GM23248 (cell line): ENCODE data around the gene MAP3K10. TPM values are rescaled to one million over a fixed set of nuclear protein-coding genes. Genes with fewer than 3 reads are reported as not detected.

Experiments used
- DNase-seq: peaks from one replicate; pipeline ENCODE4 v3.0.0-alpha.2; 2015
- H2AFZ ChIP-seq: fragments of 200-600 bp; sonication (generic); 2 replicates; pipeline ENCODE4 v1.6.1; 2016; ENCODE audit warnings: antibody characterized with exemption
- H3F3A ChIP-seq: fragments of 200-600 bp; sonication (generic); 2 replicates; pipeline ENCODE4 v1.6.1; 2016; ENCODE audit warnings: mild to moderate bottlenecking, antibody characterized with exemption, mixed run types; ENCODE audit not compliant: insufficient read depth
- H3K27ac ChIP-seq: fragments of 200-600 bp; sonication (generic); 2 replicates; pipeline ENCODE4 v1.5.1; 2016; ENCODE audit warnings: mild to moderate bottlenecking
- H3K27me3 ChIP-seq: fragments of 200-600 bp; sonication (generic); replicated peaks from 2 replicates; pipeline ENCODE4 v1.6.1; 2016; ENCODE audit warnings: mild to moderate bottlenecking; ENCODE audit not compliant: insufficient read depth
- H3K36me3 ChIP-seq: fragments of 200-600 bp; sonication (generic); 2 replicates; pipeline ENCODE4 v1.6.1; 2016; ENCODE audit warnings: low read depth, mild to moderate bottlenecking
- H3K4me1 ChIP-seq: fragments of 200-600 bp; sonication (generic); 2 replicates; pipeline ENCODE4 v1.6.1; 2016; ENCODE audit warnings: mild to moderate bottlenecking; ENCODE audit not compliant: insufficient read depth
- H3K4me2 ChIP-seq: fragments of 200-600 bp; sonication (generic); one replicate; pipeline ENCODE4 v1.6.1; 2016; ENCODE audit warnings: mild to moderate bottlenecking; ENCODE audit not compliant: unreplicated experiment
- H3K4me3 ChIP-seq: fragments of 200-600 bp; sonication (generic); 2 replicates; pipeline ENCODE4 v1.5.1; 2016; ENCODE audit warnings: mild to moderate bottlenecking
- H3K79me2 ChIP-seq: fragments of 200-600 bp; sonication (generic); 2 replicates; pipeline ENCODE4 v1.6.1; 2016; ENCODE audit warnings: mild to moderate bottlenecking; ENCODE audit not compliant: insufficient read depth
- H3K9ac ChIP-seq: fragments of 200-600 bp; sonication (generic); 2 replicates; pipeline ENCODE4 v1.6.1; 2016; ENCODE audit warnings: mild to moderate bottlenecking
- H3K9me2 ChIP-seq: fragments of 200-600 bp; sonication (generic); 2 replicates; pipeline ENCODE4 v1.6.1; 2016; ENCODE audit warnings: mixed run types, mild to moderate bottlenecking, moderate library complexity; ENCODE audit not compliant: insufficient read depth
- H3K9me3 ChIP-seq: fragments of 200-600 bp; sonication (generic); one replicate; pipeline ENCODE4 v1.6.1; 2017; ENCODE audit warnings: low read depth
- H4K20me1 ChIP-seq: fragments of 200-600 bp; sonication (generic); 2 replicates; pipeline ENCODE4 v1.6.0; 2016; ENCODE audit not compliant: insufficient read depth
- EZH2 ChIP-seq: fragments of 200-600 bp; sonication (generic); IDR thresholded peaks from 2 replicates; pipeline ENCODE4 v1.6.1; 2018; ENCODE audit warnings: antibody characterized with exemption, mild to moderate bottlenecking; ENCODE audit not compliant: insufficient read depth, poor library complexity, severe bottlenecking
- EZH2phosphoT487 ChIP-seq: fragments of 200-600 bp; sonication (generic); IDR thresholded peaks from 2 replicates; pipeline ENCODE4 v1.6.1; 2018; ENCODE audit warnings: antibody characterized with exemption, moderate library complexity, mild to moderate bottlenecking, low read depth; ENCODE audit not compliant: insufficient read depth
- WGBS, 2 experiments: methylation state at CpG; one replicate each; pipeline ENCODE4 v1.1.6; 2015 to 2017; ENCODE audit warnings: low lambda C conversion rate in 2 of 2, low coverage in 1 of 2; ENCODE audit errors: missing lambda C conversion rate in 2 of 2; 5-methylcytosine and 5-hydroxymethylcytosine counted together
- in situ Hi-C: fragments of 300-500 bp; cut with MboI; formaldehyde crosslinking; loops from 2 replicates; pipeline ENCODE4 v1.15.0; 2020
- polyA plus RNA-seq: library from polyadenylated mRNA; unstranded; fragments of >200 nt; fragmentation: Nextera tagmentation; extraction: Ambion mirVana; gene quantifications from 2 replicates; pipeline ENCODE4 v1.2.1, GENCODE V29; 2016
- total RNA-seq: library from RNA; depleted of rRNA; stranded (reverse); fragments of >200 nt; shearing (Covaris generic); gene quantifications from 2 replicates; pipeline ENCODE4 v1.2.3, GENCODE V29; 2014

MAP3K10 gene
- total and polyA plus RNA-seq, 2 experiments from 2014 or later: 1.8 to 13.1 TPM

- Histone ChIP-seq H4K20me1 (no peaks in the 10 kb centered on the region), H3K79me2 (no peaks in the 10 kb centered on the region), H3K4me1 (peaks cover 28% of the 10 kb centered on the region), H3K4me2 (no peak overlapping the region), H3K9me2 (no peaks in the 10 kb centered on the region), H3K9me3 (no peaks in the 10 kb centered on the region), H2AFZ (no peak overlapping the region), H3K27me3 (no peaks in the 10 kb centered on the region), H3F3A (peaks cover 25% of the 10 kb centered on the region), H3K36me3 (no peaks in the 10 kb centered on the region), H3K27ac (no peak overlapping the region), H3K9ac (no peak overlapping the region), H3K4me3 (no peak overlapping the region)
- DNase-seq: no peak
- WGBS, 2 experiments: 93 to 94% methylated on average over 23 to 25 of the region's 25 CpGs
- TF ChIP-seq EZH2phosphoT487: no peak
- TF ChIP-seq EZH2: no peak
- in situ Hi-C loops: no loop called here
Observed at GRCh38 chr19:40232949-40233810, 42.0 kb downstream of the MAP3K10 start.

- H3K27me3 ChIP-seq: no peaks in the 10 kb centered on the region
- in situ Hi-C loops: no loop called here
- H3K9me3 ChIP-seq: no peaks in the 10 kb centered on the region
- DNase-seq: no peak
- H3K4me2 ChIP-seq: no peak overlapping the region
- WGBS, 2 experiments: 89 to 90% methylated on average over 16 to 19 of the region's 20 CpGs
- no peak overlapping the region for H3K27ac ChIP-seq
- H3K4me1 ChIP-seq: peaks cover 26% of the 10 kb centered on the region
- no peaks in the 10 kb centered on the region for H3K9me2 ChIP-seq
- H3K4me3 ChIP-seq: no peak overlapping the region
- no peaks in the 10 kb centered on the region for H3K36me3 ChIP-seq
- TF ChIP-seq EZH2phosphoT487 (no peak), EZH2 (no peak)
- no peak overlapping the region for H2AFZ ChIP-seq
- H3K79me2 ChIP-seq: no peaks in the 10 kb centered on the region
- H3K9ac ChIP-seq: no peak overlapping the region
- H4K20me1 ChIP-seq: no peaks in the 10 kb centered on the region
- peaks cover 25% of the 10 kb centered on the region for H3F3A ChIP-seq
Observed at GRCh38 chr19:40233811-40234389, 42.7 kb downstream of the MAP3K10 start.

- 86 to 91% methylated on average over 22 of the region's 22 CpGs for WGBS, 2 experiments
- Histone ChIP-seq H3K79me2 (no peaks in the 10 kb centered on the region), H3K9me2 (no peaks in the 10 kb centered on the region), H3K9ac (no peak overlapping the region), H3K4me3 (no peak overlapping the region), H3F3A (peaks cover 18% of the 10 kb centered on the region), H3K9me3 (no peaks in the 10 kb centered on the region), H2AFZ (no peak overlapping the region), H3K27me3 (no peaks in the 10 kb centered on the region), H4K20me1 (no peaks in the 10 kb centered on the region), H3K27ac (no peak overlapping the region), H3K36me3 (peaks cover 4% of the 10 kb centered on the region; the same call in 1 of the 2 replicates), H3K4me1 (peaks cover 18% of the 10 kb centered on the region), H3K4me2 (no peak overlapping the region)
- no peak for TF ChIP-seq EZH2phosphoT487
- no peak for TF ChIP-seq EZH2
- in situ Hi-C loops: no loop called here
- DNase-seq: no peak
Observed at GRCh38 chr19:40234429-40235237, 43.4 kb downstream of the MAP3K10 start.
